Measurements from ENCODE around the gene U2SURP.
"Not testable (repeated sequence)": the region's sequence is repeated elsewhere in the genome, so short reads cannot be mapped to it uniquely, and the experiment has no call there.

U2SURP gene

GRCh38 chr3:143073983-143074382, 72.6 kb downstream of the U2SURP start:
- not testable (repeated sequence) for DNase-seq

- DNase-seq, result no peak
These were observed 77.5 kb downstream of the U2SURP start for GRCh38 chr3:143078883-143079282.

- no peak for DNase-seq
These were observed 78.8 kb downstream of the U2SURP start for GRCh38 chr3:143080196-143080595.

- no peak for DNase-seq
These were observed 80.0 kb downstream of the U2SURP start for GRCh38 chr3:143081365-143081764.

GRCh38 chr3:143081844-143082778, 80.7 kb downstream of the U2SURP start:
- no peak for DNase-seq

GRCh38 chr3:143083781-143084180, 82.4 kb downstream of the U2SURP start:
- no peak for DNase-seq

- no peak for DNase-seq
These were observed 83.7 kb downstream of the U2SURP start for GRCh38 chr3:143084856-143085731.

- no peak for DNase-seq
These were observed 87.5 kb downstream of the U2SURP start for GRCh38 chr3:143088835-143089234.

GRCh38 chr3:143089965-143090364, 88.6 kb downstream of the U2SURP start:
- no peak for DNase-seq

GRCh38 chr3:143090486-143090885, 89.1 kb downstream of the U2SURP start:
- peak; percentile 58 for DNase-seq

- peak; percentile 75 for DNase-seq
These were observed 89.8 kb downstream of the U2SURP start for GRCh38 chr3:143090976-143091837.

GRCh38 chr3:143092191-143092590, 90.8 kb downstream of the U2SURP start:
- DNase-seq, result no peak

GRCh38 chr3:143095813-143096212, 94.4 kb downstream of the U2SURP start:
- DNase-seq, result no peak

- no peak for DNase-seq
These were observed 96.8 kb downstream of the U2SURP start for GRCh38 chr3:143098032-143098764.

- DNase-seq, result no peak
These were observed 97.8 kb downstream of the U2SURP start for GRCh38 chr3:143099210-143099609.

- no peak for DNase-seq
These were observed 98.3 kb downstream of the U2SURP start for GRCh38 chr3:143099690-143100089.

- no peak for DNase-seq
These were observed 99.1 kb downstream of the U2SURP start for GRCh38 chr3:143100451-143100850.

- DNase-seq, result no peak
These were observed 100.5 kb downstream of the U2SURP start for GRCh38 chr3:143101792-143102381.

GRCh38 chr3:143103652-143104051, 102.3 kb downstream of the U2SURP start:
- no peak for DNase-seq

- DNase-seq, result no peak
These were observed 103.8 kb downstream of the U2SURP start for GRCh38 chr3:143105170-143105569.

GRCh38 chr3:143109861-143110260, 108.5 kb downstream of the U2SURP start:
- no peak for DNase-seq
